AG04449 (cell line): ENCODE measurements around the gene CXorf66.
A peak's percentile ranks its signal among the peaks of the same experiment; 100 is the strongest.

Source experiments
- CTCF ChIA-PET: fragments of 350-600 bp; formaldehyde crosslinking; extraction: SDS; loops from one replicate; lab custom pipeline; 2021; ENCODE audit warnings: antibody characterized with exemption; lab: Yijun Ruan, JAX
- POLR2A ChIA-PET: fragments of 400-600, 350-600 bp; formaldehyde crosslinking; extraction: SDS; loops from one replicate; lab custom pipeline; 2020; ENCODE audit warnings: antibody characterized with exemption, inconsistent platforms; lab: Yijun Ruan, JAX
- DNase-seq: peaks from one replicate; pipeline ENCODE4 v3.0.0-alpha.2; 2010; ENCODE audit warnings: low read depth, low spot score
- H3K4me3 ChIP-seq: 2 replicates; pipeline ENCODE4 v1.5.1; 2011; ENCODE audit warnings: low read depth, mild to moderate bottlenecking, control low read depth, low read length
- CTCF ChIP-seq: IDR thresholded peaks from one replicate; pipeline ENCODE4 v1.5.1; 2011; ENCODE audit warnings: mild to moderate bottlenecking, moderate library complexity, low read length, control low read depth, inconsistent platforms; ENCODE audit not compliant: insufficient read depth; ENCODE audit errors: missing control alignments

CXorf66 gene

GRCh38 chrX:139945075-139945474 lies 20.2 kb downstream of the CXorf66 start:
- H3K4me3 ChIP-seq: no peak overlapping the region
- no peak for DNase-seq
- TF ChIP-seq CTCF: no peak
- POLR2A ChIA-PET: interaction anchor here (1.5 kb wide), 1 partner anchor 12 kb away, joined by 6 read pairs; no protein-coding TSS in a partner anchor
- CTCF ChIA-PET: no interaction called here

DNA sequence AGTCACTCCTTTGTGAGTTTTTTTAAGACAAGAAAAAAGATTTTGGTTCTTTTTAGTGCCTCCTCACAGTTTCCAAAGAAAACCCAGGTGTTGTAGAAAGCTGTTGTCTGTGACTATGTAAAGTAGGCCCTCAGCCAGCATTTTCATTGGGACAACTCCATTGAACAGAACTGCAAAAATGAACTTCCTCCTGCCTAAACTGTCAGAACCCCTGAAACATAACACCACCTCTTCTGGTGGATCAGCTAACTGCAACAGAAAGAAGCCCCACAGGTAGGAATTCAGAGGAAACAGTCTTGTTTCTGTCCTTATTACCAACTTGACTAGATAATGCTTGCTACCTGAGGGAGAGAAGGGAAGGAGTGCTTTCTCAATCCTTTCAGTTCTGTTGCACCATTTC lies 29.1 kb downstream of the CXorf66 start:
- POLR2A ChIA-PET: no interaction called here
- H3K4me3 ChIP-seq: no peak overlapping the region
- no peak for TF ChIP-seq CTCF
- no peak for DNase-seq
- CTCF ChIA-PET: no interaction called here

DNA sequence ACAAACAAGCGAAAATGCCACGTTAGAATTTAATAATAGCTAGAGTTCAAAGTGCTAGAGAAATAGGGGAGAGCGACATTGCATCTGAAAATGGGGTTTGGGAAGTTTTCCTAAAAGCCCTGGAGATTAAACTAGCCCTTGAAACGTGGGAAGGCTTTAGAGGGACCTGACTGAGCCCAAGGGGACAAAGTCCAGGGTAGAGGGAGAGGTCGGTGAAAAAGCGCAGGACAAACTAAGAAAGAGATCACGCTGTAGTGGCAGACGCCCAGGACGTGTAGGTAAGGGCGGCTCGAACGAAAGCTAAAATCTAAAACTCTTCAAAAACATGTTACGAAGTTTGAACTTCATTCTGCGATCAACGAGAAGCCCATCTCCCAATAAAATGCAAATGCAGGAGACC lies 31.4 kb downstream of the CXorf66 start:
- no peak for TF ChIP-seq CTCF
- H3K4me3 ChIP-seq: peak overlapping the region; percentile 60
- DNase-seq: no peak
- ChIA-PET CTCF (no interaction called here), POLR2A (interaction anchor here (0.7 to 1.1 kb wide), 3 partner anchors 9 to 465 kb away, joined by 3 to 6 read pairs (median 3); no protein-coding TSS in a partner anchor)

DNA sequence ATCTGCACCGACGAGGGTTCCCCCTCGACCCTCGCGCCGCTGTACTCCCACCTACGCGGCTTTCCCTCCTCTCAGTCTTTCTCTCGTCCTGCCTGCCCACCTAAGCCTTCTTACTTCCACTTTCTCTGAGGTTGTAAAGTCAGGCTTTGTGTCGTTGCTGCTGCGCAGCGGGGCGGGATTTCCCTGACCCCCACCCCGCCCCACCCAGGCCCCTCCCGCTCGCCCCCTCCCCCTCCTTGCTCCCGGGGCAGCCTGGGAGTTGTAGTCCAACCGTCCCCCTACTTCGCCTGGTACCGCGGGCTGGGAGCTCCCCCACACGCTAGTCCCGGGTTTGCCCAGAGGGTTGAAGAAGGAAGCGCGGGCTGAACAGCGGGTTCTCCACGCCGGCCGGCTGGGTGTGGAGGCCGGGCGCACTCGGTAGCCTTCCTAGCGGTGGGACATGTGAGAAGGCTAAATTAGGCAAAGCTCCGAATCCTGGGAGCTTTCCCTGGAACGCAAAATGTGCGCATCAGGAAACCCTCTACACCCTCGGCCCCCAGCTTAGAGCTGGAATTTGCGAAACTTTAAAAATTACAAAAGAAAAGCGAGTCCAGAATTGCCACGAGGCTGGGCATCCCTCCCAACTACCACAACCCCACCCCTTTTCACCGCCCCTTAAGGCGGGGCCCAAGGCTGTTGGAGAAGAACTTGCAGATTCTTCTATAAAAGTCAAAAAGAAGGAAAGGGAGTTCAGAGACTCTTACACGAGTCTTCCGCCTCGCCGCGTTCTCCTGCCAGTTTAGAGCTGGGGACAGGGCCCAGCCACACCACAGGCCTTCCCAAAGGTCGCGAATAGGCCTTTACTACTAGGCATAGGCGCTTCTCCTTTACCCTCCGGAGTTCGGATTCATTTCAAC lies 32.2 kb downstream of the CXorf66 start, which contains the start of gene ATP11C:
Gene ATP11C, minus strand, starts transcription at position 153 of the 896 bp plus-strand sequence. CDS start 1,011 bp downstream, outside the sequence.
- peak; percentile 7 for TF ChIP-seq CTCF
- DNase-seq: peak; percentile 36
- CTCF ChIA-PET: no interaction called here
- POLR2A ChIA-PET: interaction anchor here (0.6 to 1.6 kb wide), 7 partner anchors 10 to 465 kb away, joined by 3 to 6 read pairs (median 3); no protein-coding TSS in a partner anchor
- H3K4me3 ChIP-seq: peak within 1 kb of the TSS; percentile 67

GRCh38 chrX:139932073-139932900 lies 33.0 kb downstream of the CXorf66 start:
- no peak for TF ChIP-seq CTCF
- no peak for DNase-seq
- POLR2A ChIA-PET: interaction anchor here (0.6 to 1.6 kb wide), 3 partner anchors 10 to 81 kb away, joined by 3 to 5 read pairs (median 3); no protein-coding TSS in a partner anchor

More at GRCh38 chrX:139932073-139932900, 33.0 kb downstream of the CXorf66 start:
- CTCF ChIA-PET: no interaction called here
- peak overlapping the region; percentile 67 for H3K4me3 ChIP-seq
